Sigmoid colon (tissue), 4 donors: ENCODE measurements around the gene PSMB7.

Experiments used
- CTCF ChIP-seq, 4 experiments: fragments of 450-650 bp in 3 of 4; fragments of 200-600 bp in 1 of 4; IDR thresholded peaks; one replicate each; pipeline ENCODE4 v1.5.1; 2016 to 2019; ENCODE audit warnings: antibody characterized with exemption in 4 of 4, mild to moderate bottlenecking in 3 of 4, moderate library complexity in 2 of 4
- POLR2A ChIP-seq, 2 donors: fragments of 450-650 bp; IDR thresholded peaks; one replicate each; pipeline ENCODE4 v1.6.1; 2016; ENCODE audit warnings: antibody characterized with exemption in 2 of 2, mild to moderate bottlenecking in 2 of 2, moderate library complexity in 2 of 2
- POLR2AphosphoS5 ChIP-seq, 4 donors: sonication (generic); formaldehyde crosslinking; IDR thresholded peaks; one replicate each; pipeline ENCODE4 v1.6.1; 2017; ENCODE audit warnings: antibody characterized with exemption in 4 of 4

GRCh38 chr9:124453586-124454191 is 38.4 kb upstream of the PSMB7 start:
- TF ChIP-seq CTCF (IDR thresholded peaks at IDR 0.05) (no peak), POLR2A (IDR thresholded peaks at IDR 0.05) (no peak), POLR2AphosphoS5 (IDR thresholded peaks at IDR 0.05) (no peak)
